A549 (cell line): Measurements from ENCODE around the gene SSX5.
"Not testable (repeated sequence)": the region's sequence is repeated elsewhere in the genome, so short reads cannot be mapped to it uniquely, and the experiment has no call there.

Experiments
- CTCF ChIP-seq: fragments of >200 bp; sonication (Bioruptor Twin); formaldehyde crosslinking; IDR thresholded peaks from 3 replicates; pipeline ENCODE4 v1.5.1; 2016
- EHMT2 ChIP-seq: fragments of 200-600 bp; sonication (generic); IDR thresholded peaks from 2 replicates; pipeline ENCODE4 v1.6.1; 2016; ENCODE audit warnings: antibody characterized with exemption, low read depth, mild to moderate bottlenecking, moderate library complexity
- ELK1 ChIP-seq: fragments of 150-350 bp; IDR thresholded peaks from 2 replicates; pipeline ENCODE4 v1.6.1; 2014; ENCODE audit warnings: low read depth, mild to moderate bottlenecking, low read length
- EP300 ChIP-seq, 2 experiments: fragments of >200 bp; sonication (Bioruptor Twin); formaldehyde crosslinking; IDR thresholded peaks; 2 replicates in 1 of 2; 3 replicates in 1 of 2; pipeline ENCODE4 v1.6.1; 2016 to 2017
- ESRRA ChIP-seq: fragments of 150-350 bp; IDR thresholded peaks from 2 replicates; pipeline ENCODE4 v1.6.1; 2014; ENCODE audit warnings: mild to moderate bottlenecking, low read length, borderline replicate concordance
- MAZ ChIP-seq: fragments of 150-350 bp; IDR thresholded peaks from 2 replicates; pipeline ENCODE4 v1.6.1; 2014; ENCODE audit warnings: antibody characterized with exemption, low read depth, low read length, borderline replicate concordance
- PBX3 ChIP-seq: IDR thresholded peaks from 2 replicates; pipeline ENCODE4 v1.6.1; 2012
- POLR2A ChIP-seq: IDR thresholded peaks from 2 replicates; pipeline ENCODE4 v1.6.1; 2012; ENCODE audit warnings: mild to moderate bottlenecking, low read length
- RAD21 ChIP-seq, 2 experiments: fragments of >200 bp in 1 of 2; sonication (Bioruptor Twin) in 1 of 2; formaldehyde crosslinking in 1 of 2; IDR thresholded peaks in 1 of 2; conservative IDR thresholded peaks in 1 of 2; 2 replicates in 1 of 2; 3 replicates in 1 of 2; pipeline ENCODE4 v1.6.1; 2012 to 2018; ENCODE audit warnings: inconsistent platforms in 1 of 2
- REST ChIP-seq: fragments of 200-600 bp; sonication (generic); IDR thresholded peaks from 2 replicates; pipeline ENCODE4 v1.6.1; 2016; ENCODE audit warnings: antibody characterized with exemption, mild to moderate bottlenecking, moderate library complexity
- TP53 ChIP-seq: fragments of 250-450 bp; sonication (Bioruptor Pico); IDR thresholded peaks from 2 replicates; pipeline ENCODE4 v1.5.0; 2021; ENCODE audit warnings: mild to moderate bottlenecking, moderate library complexity
- ZFP36 ChIP-seq: fragments of 450-650 bp; IDR thresholded peaks from 2 replicates; pipeline ENCODE4 v1.6.1; 2014; ENCODE audit warnings: borderline replicate concordance; ENCODE audit not compliant: partially characterized antibody

- TF ChIP-seq ELK1; TP53 (CRISPR knock-in tag); CTCF; EHMT2; EP300 (IDR thresholded peaks at IDR 0.05); REST; ZFP36; POLR2A; RAD21 (conservative IDR thresholded peaks at IDR 0.05 in 1 of 2, IDR thresholded peaks at IDR 0.05 in 1 of 2); ESRRA; PBX3; MAZ: not testable (repeated sequence)
Observed at GRCh38 chrX:48181882-48182281, 14.7 kb downstream of the SSX5 start.
